Neuronal stem cell (in vitro differentiated cells): Measurements from ENCODE around the gene CTNNBL1.

Experiments
- DNase-seq: peaks from one replicate; pipeline ENCODE4 v3.0.0-alpha.2; 2013; ENCODE audit warnings: low spot score
- H2AFZ ChIP-seq: one replicate; pipeline ENCODE4 v1.6.1; 2013; ENCODE audit warnings: mild to moderate bottlenecking, low read length, inconsistent platforms
- H2AK5ac ChIP-seq: 2 replicates; pipeline ENCODE4 v1.6.1; 2013; ENCODE audit warnings: low read depth, mild to moderate bottlenecking, inconsistent platforms, low read length, moderate library complexity, mixed read lengths
- H2BK120ac ChIP-seq: 2 replicates; pipeline ENCODE4 v1.6.1; 2013; ENCODE audit warnings: low read depth, mild to moderate bottlenecking, inconsistent platforms, low read length, moderate library complexity, mixed read lengths
- H2BK12ac ChIP-seq: one replicate; pipeline ENCODE4 v1.6.1; 2013; ENCODE audit warnings: low read length, inconsistent platforms
- H2BK15ac ChIP-seq: 2 replicates; pipeline ENCODE4 v1.6.1; 2013; ENCODE audit warnings: mild to moderate bottlenecking, low read length, inconsistent platforms, mixed read lengths
- H2BK5ac ChIP-seq: one replicate; pipeline ENCODE4 v1.6.1; 2013; ENCODE audit warnings: inconsistent platforms, mild to moderate bottlenecking, low read length, moderate library complexity
- H3K14ac ChIP-seq: one replicate; pipeline ENCODE4 v1.6.1; 2013; ENCODE audit warnings: low read length, inconsistent platforms
- H3K18ac ChIP-seq: 2 replicates; pipeline ENCODE4 v1.6.1; 2013; ENCODE audit warnings: low read length, inconsistent platforms
- H3K23ac ChIP-seq: 2 replicates; pipeline ENCODE4 v1.6.1; 2013; ENCODE audit warnings: low read depth, mild to moderate bottlenecking, mixed read lengths, low read length, inconsistent platforms; ENCODE audit not compliant: poor library complexity
- H3K27ac ChIP-seq: replicated peaks from 3 replicates; pipeline ENCODE4 v1.5.1; 2013; ENCODE audit warnings: low read length, inconsistent platforms
- H3K27me3 ChIP-seq, 3 experiments: 2 replicates each; pipeline ENCODE4 v1.6.1; 2013; ENCODE audit warnings: low read length in 3 of 3, mild to moderate bottlenecking in 2 of 3, inconsistent platforms in 1 of 3, low read depth in 1 of 3, mixed read lengths in 1 of 3, moderate library complexity in 1 of 3; ENCODE audit not compliant: control insufficient read depth in 3 of 3, insufficient read depth in 3 of 3
- H3K36me3 ChIP-seq, 2 donors: replicated peaks in 1 of 2; 2 replicates each; pipeline ENCODE4 v1.6.1; 2013; ENCODE audit warnings: low read length in 2 of 2; ENCODE audit not compliant: control insufficient read depth in 2 of 2, insufficient read depth in 2 of 2
- H3K4ac ChIP-seq: 2 replicates; pipeline ENCODE4 v1.6.1; 2013; ENCODE audit warnings: inconsistent platforms, mild to moderate bottlenecking, low read length, moderate library complexity
- H3K4me1 ChIP-seq, 2 donors: 1 replicate in 1 of 2; 2 replicates in 1 of 2; pipeline ENCODE4 v1.6.1; 2013; ENCODE audit warnings: low read length in 2 of 2, low read depth in 1 of 2; ENCODE audit not compliant: control insufficient read depth in 2 of 2, insufficient read depth in 1 of 2
- H3K4me2 ChIP-seq: one replicate; pipeline ENCODE4 v1.6.1; 2013; ENCODE audit warnings: mild to moderate bottlenecking, low read length, inconsistent platforms; ENCODE audit not compliant: insufficient read depth, poor library complexity, severe bottlenecking
- H3K4me3 ChIP-seq, 2 donors: 2 replicates each; pipeline ENCODE4 v1.5.1; 2013; ENCODE audit warnings: low read length in 2 of 2, mild to moderate bottlenecking in 2 of 2, inconsistent platforms in 1 of 2, moderate library complexity in 1 of 2
- H3K79me1 ChIP-seq: one replicate; pipeline ENCODE4 v1.6.1; 2013; ENCODE audit warnings: low read depth, mild to moderate bottlenecking, inconsistent platforms, low read length, moderate library complexity
- H3K9ac ChIP-seq: one replicate; pipeline ENCODE4 v1.6.1; 2013; ENCODE audit warnings: mild to moderate bottlenecking, low read depth, low read length, inconsistent platforms; ENCODE audit not compliant: poor library complexity
- H3K9me3 ChIP-seq, 2 donors: replicated peaks in 1 of 2; 2 replicates each; pipeline versions ENCODE3 to v1.6.1; 2013; ENCODE audit warnings: low read length in 2 of 2, mild to moderate bottlenecking in 2 of 2, inconsistent platforms in 1 of 2, low read depth in 1 of 2, mixed read lengths in 1 of 2, moderate library complexity in 1 of 2; ENCODE audit not compliant: control insufficient read depth in 2 of 2, insufficient read depth in 1 of 2
- H4K8ac ChIP-seq: one replicate; pipeline ENCODE4 v1.6.1; 2013; ENCODE audit warnings: low read depth, mild to moderate bottlenecking, inconsistent platforms, low read length, moderate library complexity
- H4K91ac ChIP-seq: one replicate; pipeline ENCODE4 v1.6.1; 2013; ENCODE audit warnings: low read length, low read depth, mild to moderate bottlenecking, inconsistent platforms; ENCODE audit not compliant: poor library complexity
- WGBS, 2 donors: extraction: QIAGEN DNeasy Blood & Tissue Kit; methylation state at CpG; one replicate each; pipeline ENCODE4 v1.1.7; 2013; ENCODE audit warnings: missing lambda C conversion rate in 2 of 2, mixed read lengths in 1 of 2; ENCODE audit not compliant: insufficient read length in 2 of 2, insufficient replicate concordance in 1 of 2; ENCODE audit errors: extremely low coverage in 2 of 2; 5-methylcytosine and 5-hydroxymethylcytosine counted together

CTNNBL1 gene

GRCh38 chr20:37899105-37900045 is 205.5 kb downstream of the CTNNBL1 start:
- Histone ChIP-seq H3K9me3 (no peaks in the 10 kb centered on the region), H2AFZ (no peak overlapping the region), H3K4me2 (no peak overlapping the region), H3K14ac (no peak overlapping the region), H3K4me3 (no peak overlapping the region), H2BK12ac (no peak overlapping the region), H3K9ac (no peak overlapping the region), H3K4ac (no peak overlapping the region), H2BK5ac (no peak overlapping the region), H2BK15ac (no peak overlapping the region), H3K79me1 (no peaks in the 10 kb centered on the region), H3K27ac (no peak overlapping the region), H3K4me1 (peaks cover 0 to 7% of the 10 kb centered on the region in 2 donors), H3K18ac (no peak overlapping the region), H2BK120ac (no peak overlapping the region), H4K91ac (no peak overlapping the region), H3K27me3 (peaks cover 0 to 12% (median 0%) of the 10 kb centered on the region in 3 experiments), H2AK5ac (no peak overlapping the region), H3K23ac (no peak overlapping the region), H3K36me3 (no peaks in the 10 kb centered on the region), H4K8ac (no peak overlapping the region)
- no peak for DNase-seq
- WGBS, 2 donors: no CpG with 5 or more reads among the region's 8 CpGs

- no peak overlapping the region for H3K4me2 ChIP-seq
- no peak overlapping the region for H2BK5ac ChIP-seq
- no peak overlapping the region for H3K9ac ChIP-seq
- H3K23ac ChIP-seq: no peak overlapping the region
- H4K91ac ChIP-seq: no peak overlapping the region
- no CpG with 5 or more reads among the region's 18 CpGs for WGBS, 2 donors
- H3K79me1 ChIP-seq: no peaks in the 10 kb centered on the region
- no peak overlapping the region for H3K18ac ChIP-seq
- H3K9me3 ChIP-seq: no peaks in the 10 kb centered on the region
- H2BK120ac ChIP-seq: no peak overlapping the region
- H3K27me3 ChIP-seq: peaks cover 0 to 12% (median 0%) of the 10 kb centered on the region in 3 experiments
- no peak overlapping the region for H3K27ac ChIP-seq
- H3K14ac ChIP-seq: no peak overlapping the region
- H4K8ac ChIP-seq: no peak overlapping the region
- no peak overlapping the region for H2BK12ac ChIP-seq
- no peaks in the 10 kb centered on the region for H3K36me3 ChIP-seq
- no peak for DNase-seq
- no peak overlapping the region for H3K4ac ChIP-seq
- H2AK5ac ChIP-seq: no peak overlapping the region
- H2BK15ac ChIP-seq: no peak overlapping the region
- H2AFZ ChIP-seq: no peak overlapping the region
- H3K4me1 ChIP-seq: peaks cover 7 to 10% of the 10 kb centered on the region in 2 donors
- H3K4me3 ChIP-seq: no peak overlapping the region
Measured at GRCh38 chr20:37901240-37901639, 207.4 kb downstream of the CTNNBL1 start.

GRCh38 chr20:37901654-37902503 is 208.0 kb downstream of the CTNNBL1 start:
- Histone ChIP-seq H3K4me3 (peak overlapping the region; percentile 45 to 66), H2AFZ (no peak overlapping the region), H3K27me3 (peaks cover 0 to 12% (median 0%) of the 10 kb centered on the region in 3 experiments), H3K4me1 (peaks cover 6 to 16% of the 10 kb centered on the region in 2 donors), H2BK120ac (no peak overlapping the region), H3K79me1 (no peaks in the 10 kb centered on the region), H3K4me2 (peak overlapping the region; percentile 82), H4K8ac (no peak overlapping the region), H3K4ac (no peak overlapping the region), H4K91ac (no peak overlapping the region), H3K36me3 (no peaks in the 10 kb centered on the region), H2BK5ac (no peak overlapping the region), H2BK12ac (no peak overlapping the region), H2BK15ac (no peak overlapping the region), H3K27ac (no peak overlapping the region), H3K18ac (peak overlapping the region; percentile 27), H3K23ac (no peak overlapping the region), H3K9me3 (no peaks in the 10 kb centered on the region), H3K14ac (no peak overlapping the region), H2AK5ac (no peak overlapping the region), H3K9ac (no peak overlapping the region)
- no CpG with 5 or more reads among the region's 38 CpGs for WGBS, 2 donors
- DNase-seq: no peak
